ENCODE measurements around the gene PRICKLE1. TPM values are rescaled to one million over a fixed set of nuclear protein-coding genes. Genes with fewer than 3 reads are reported as not detected.

The PRICKLE1 gene
- total and polyA plus RNA-seq, 2 of the 13 experiments (the other 11 are each of a cell fraction or from before 2014, with no cell fraction given), result not detected

DNA sequence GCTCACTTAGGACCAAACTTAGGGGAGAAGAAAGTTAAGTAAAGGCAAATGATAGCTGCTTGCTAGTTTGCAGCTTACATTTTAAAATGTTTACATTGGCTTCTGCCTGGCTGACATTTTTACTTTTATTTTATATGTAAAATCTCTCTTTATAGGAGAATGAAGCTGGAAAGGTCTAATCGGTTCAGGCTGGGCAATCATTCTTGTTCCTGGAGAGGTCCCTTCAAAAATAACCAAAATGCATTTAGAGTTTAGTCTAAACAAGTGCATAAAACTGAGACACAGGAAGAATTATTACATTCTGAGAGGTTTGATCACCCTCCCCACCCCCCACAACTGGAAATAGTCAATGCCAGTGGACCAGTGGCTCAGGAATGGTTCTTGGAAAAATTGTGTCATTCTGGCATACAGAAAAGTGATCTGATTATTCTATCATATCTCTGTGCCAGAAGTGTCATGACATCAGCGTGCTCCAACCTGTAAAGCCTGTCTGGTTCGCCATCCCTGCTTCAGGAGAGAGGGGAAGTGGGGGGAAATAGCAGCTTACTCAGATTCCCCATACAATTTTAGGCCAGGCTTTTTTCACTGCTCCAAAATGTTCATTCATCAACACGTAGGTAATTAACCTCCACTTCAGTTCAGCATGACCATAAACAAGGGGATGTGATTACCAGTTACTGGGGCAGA, 4.2 kb downstream of the PRICKLE1 start:
- no peak overlapping the region for H3K4me3 ChIP-seq (replicated peaks in 1 of 3; ENCODE audit: insufficient read depth in 1 of 3, low read depth in 2 of 3, low read length in 3 of 3)
- H3K4me2 ChIP-seq (ENCODE audit: low read depth, low read length), result no peak overlapping the region
- POLR2A ChIA-PET, result no interaction called here
- H2AFZ ChIP-seq (ENCODE audit: low read length), result no peak overlapping the region
- WGBS (ENCODE audit: low lambda C conversion rate), result 14% methylated on average over 4 of the region's 4 CpGs
- H3K9me3 ChIP-seq (ENCODE audit: low read length), result no peaks in the 10 kb centered on the region
- DNase-seq (ENCODE audit: low spot score), result no peak
- in situ Hi-C loops (cut with HindIII; ENCODE audit: extremely low pct_ligation_motif_present, low pct_unique_long_range_greater_than_20kb), result no loop called here
- no peak for ATAC-seq
- H3K79me2 ChIP-seq (ENCODE audit: insufficient read depth, low read length), result no peaks in the 10 kb centered on the region
- intact Hi-C loops (cut with micrococcal nuclease; ENCODE audit: unreplicated experiment), result no loop called here
- H4K20me1 ChIP-seq (ENCODE audit: insufficient read depth, low read length), result no peaks in the 10 kb centered on the region
- no peaks in the 10 kb centered on the region for H3K36me3 ChIP-seq (replicated peaks in 1 of 2; ENCODE audit: control insufficient read depth in 1 of 2, insufficient read depth in 2 of 2, low read length in 2 of 2)
- FAIRE-seq, result no peak
- H3K27me3 ChIP-seq (ENCODE audit: control insufficient read depth in 1 of 2, insufficient read depth in 2 of 2, low read length in 2 of 2), result peaks cover 5 to 39% of the 10 kb centered on the region in 2 experiments; a peak in 4 of 5 replicates
- peaks cover 24% of the 10 kb centered on the region for H3K4me1 ChIP-seq (ENCODE audit: insufficient read depth, low read length)
- no TSS peak for BruUV-seq (replicated peaks)
- CTCF ChIA-PET (ENCODE audit: low intra/inter-chr PET ratio, low total read pairs), result no interaction called here
- H3K27ac ChIP-seq (ENCODE audit: extremely low read length, insufficient read depth, low read length), result no peak overlapping the region
- H3K9ac ChIP-seq (ENCODE audit: insufficient read depth, low read depth, low read length), result no peak overlapping the region
- TF ChIP-seq ZBTB2 (CRISPR knock-in tag; IDR thresholded peaks at IDR 0.05; ENCODE audit: low read depth), result no peak
- no peak for TF ChIP-seq CEBPG (CRISPR knock-in tag; IDR thresholded peaks at IDR 0.05)
- TF ChIP-seq KDM1A (CRISPR knock-in tag; IDR thresholded peaks at IDR 0.05), result no peak
- TF ChIP-seq REXO4 (CRISPR knock-in tag; IDR thresholded peaks at IDR 0.05; ENCODE audit: borderline replicate concordance), result no peak
- TF ChIP-seq ZNF3 (CRISPR knock-in tag; IDR thresholded peaks at IDR 0.05), result no peak
- no peak for TF ChIP-seq RAD51 (IDR thresholded peaks at IDR 0.05; ENCODE audit: borderline replicate concordance)
- TF ChIP-seq, protein P1, sequence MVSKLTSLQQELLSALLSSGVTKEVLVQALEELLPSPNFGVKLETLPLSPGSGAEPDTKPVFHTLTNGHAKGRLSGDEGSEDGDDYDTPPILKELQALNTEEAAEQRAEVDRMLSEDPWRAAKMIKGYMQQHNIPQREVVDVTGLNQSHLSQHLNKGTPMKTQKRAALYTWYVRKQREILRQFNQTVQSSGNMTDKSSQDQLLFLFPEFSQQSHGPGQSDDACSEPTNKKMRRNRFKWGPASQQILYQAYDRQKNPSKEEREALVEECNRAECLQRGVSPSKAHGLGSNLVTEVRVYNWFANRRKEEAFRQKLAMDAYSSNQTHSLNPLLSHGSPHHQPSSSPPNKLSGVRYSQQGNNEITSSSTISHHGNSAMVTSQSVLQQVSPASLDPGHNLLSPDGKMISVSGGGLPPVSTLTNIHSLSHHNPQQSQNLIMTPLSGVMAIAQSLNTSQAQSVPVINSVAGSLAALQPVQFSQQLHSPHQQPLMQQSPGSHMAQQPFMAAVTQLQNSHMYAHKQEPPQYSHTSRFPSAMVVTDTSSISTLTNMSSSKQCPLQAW (CRISPR knock-in tag; IDR thresholded peaks at IDR 0.05), result no peak
- no peak for TF ChIP-seq PHF20 (CRISPR knock-in tag; IDR thresholded peaks at IDR 0.05)
- TF ChIP-seq ESRRA (CRISPR knock-in tag; IDR thresholded peaks at IDR 0.05; ENCODE audit: low read depth), result no peak
- no peak for TF ChIP-seq ETV5 (CRISPR knock-in tag; IDR thresholded peaks at IDR 0.05; ENCODE audit: borderline replicate concordance)
- no peak for TF ChIP-seq ZNF362 (CRISPR knock-in tag; IDR thresholded peaks at IDR 0.05; ENCODE audit: borderline replicate concordance)
- no peak for TF ChIP-seq FOXA1 (IDR thresholded peaks at IDR 0.05)
- no peak for TF ChIP-seq FOXA1 (CRISPR knock-in tag; IDR thresholded peaks at IDR 0.05)
- TF ChIP-seq RFXAP (CRISPR knock-in tag; IDR thresholded peaks at IDR 0.05; ENCODE audit: borderline replicate concordance), result no peak
- no peak for TF ChIP-seq DR1 (CRISPR knock-in tag; IDR thresholded peaks at IDR 0.05)
- TF ChIP-seq ZBTB7B (CRISPR knock-in tag; IDR thresholded peaks at IDR 0.05), result no peak
- TF ChIP-seq, protein P2, sequence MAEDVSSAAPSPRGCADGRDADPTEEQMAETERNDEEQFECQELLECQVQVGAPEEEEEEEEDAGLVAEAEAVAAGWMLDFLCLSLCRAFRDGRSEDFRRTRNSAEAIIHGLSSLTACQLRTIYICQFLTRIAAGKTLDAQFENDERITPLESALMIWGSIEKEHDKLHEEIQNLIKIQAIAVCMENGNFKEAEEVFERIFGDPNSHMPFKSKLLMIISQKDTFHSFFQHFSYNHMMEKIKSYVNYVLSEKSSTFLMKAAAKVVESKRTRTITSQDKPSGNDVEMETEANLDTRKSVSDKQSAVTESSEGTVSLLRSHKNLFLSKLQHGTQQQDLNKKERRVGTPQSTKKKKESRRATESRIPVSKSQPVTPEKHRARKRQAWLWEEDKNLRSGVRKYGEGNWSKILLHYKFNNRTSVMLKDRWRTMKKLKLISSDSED (CRISPR knock-in tag; IDR thresholded peaks at IDR 0.05), result no peak
- no peak for TF ChIP-seq NR3C1 (CRISPR knock-in tag; IDR thresholded peaks at IDR 0.05)
- TF ChIP-seq, protein P3, sequence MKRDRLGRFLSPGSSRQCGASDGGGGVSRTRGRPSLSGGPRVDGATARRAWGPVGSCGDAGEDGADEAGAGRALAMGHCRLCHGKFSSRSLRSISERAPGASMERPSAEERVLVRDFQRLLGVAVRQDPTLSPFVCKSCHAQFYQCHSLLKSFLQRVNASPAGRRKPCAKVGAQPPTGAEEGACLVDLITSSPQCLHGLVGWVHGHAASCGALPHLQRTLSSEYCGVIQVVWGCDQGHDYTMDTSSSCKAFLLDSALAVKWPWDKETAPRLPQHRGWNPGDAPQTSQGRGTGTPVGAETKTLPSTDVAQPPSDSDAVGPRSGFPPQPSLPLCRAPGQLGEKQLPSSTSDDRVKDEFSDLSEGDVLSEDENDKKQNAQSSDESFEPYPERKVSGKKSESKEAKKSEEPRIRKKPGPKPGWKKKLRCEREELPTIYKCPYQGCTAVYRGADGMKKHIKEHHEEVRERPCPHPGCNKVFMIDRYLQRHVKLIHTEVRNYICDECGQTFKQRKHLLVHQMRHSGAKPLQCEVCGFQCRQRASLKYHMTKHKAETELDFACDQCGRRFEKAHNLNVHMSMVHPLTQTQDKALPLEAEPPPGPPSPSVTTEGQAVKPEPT (CRISPR knock-in tag; IDR thresholded peaks at IDR 0.05; ENCODE audit: low read depth), result no peak
